ENCODE results near the gene OR11L1.

OR11L1 gene

DNA sequence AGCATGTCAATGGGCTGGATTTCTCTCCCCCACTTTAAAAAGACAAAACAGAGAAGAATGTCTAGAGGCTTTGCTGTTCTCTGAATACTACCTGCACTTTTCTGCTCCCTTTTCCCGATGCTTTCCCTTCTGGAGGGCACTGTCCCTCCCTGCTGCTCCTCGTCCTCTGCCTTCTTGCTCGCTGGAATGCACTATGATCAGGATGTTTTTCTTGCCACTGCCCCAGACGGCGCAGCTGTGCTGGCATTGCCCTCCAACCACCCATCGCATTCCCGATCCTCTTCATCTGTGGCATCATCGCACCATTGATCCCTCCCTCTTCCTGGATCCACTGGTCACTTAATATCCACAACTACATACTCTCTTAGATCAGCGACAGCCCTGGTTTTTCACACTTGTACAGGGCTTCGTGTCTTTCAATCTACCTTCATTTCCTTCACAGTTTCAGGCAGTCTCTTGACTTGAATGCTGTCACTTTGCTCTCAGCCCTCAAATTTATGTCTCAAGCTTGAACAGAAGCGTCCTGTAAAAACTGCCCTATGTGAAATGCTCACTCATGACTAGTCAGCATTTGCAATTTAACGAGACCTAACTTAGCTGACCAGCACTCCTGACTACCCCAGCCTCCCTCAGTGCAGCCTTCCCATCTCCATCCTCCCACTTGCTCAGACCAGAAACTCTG, 3.5 kb upstream of the OR11L1 start:
- H3K4me3 ChIP-seq (ENCODE audit: low read depth, low read length): no peak overlapping the region
- DNase-seq (ENCODE audit: low read depth): no peak
- TF ChIP-seq, protein P1, sequence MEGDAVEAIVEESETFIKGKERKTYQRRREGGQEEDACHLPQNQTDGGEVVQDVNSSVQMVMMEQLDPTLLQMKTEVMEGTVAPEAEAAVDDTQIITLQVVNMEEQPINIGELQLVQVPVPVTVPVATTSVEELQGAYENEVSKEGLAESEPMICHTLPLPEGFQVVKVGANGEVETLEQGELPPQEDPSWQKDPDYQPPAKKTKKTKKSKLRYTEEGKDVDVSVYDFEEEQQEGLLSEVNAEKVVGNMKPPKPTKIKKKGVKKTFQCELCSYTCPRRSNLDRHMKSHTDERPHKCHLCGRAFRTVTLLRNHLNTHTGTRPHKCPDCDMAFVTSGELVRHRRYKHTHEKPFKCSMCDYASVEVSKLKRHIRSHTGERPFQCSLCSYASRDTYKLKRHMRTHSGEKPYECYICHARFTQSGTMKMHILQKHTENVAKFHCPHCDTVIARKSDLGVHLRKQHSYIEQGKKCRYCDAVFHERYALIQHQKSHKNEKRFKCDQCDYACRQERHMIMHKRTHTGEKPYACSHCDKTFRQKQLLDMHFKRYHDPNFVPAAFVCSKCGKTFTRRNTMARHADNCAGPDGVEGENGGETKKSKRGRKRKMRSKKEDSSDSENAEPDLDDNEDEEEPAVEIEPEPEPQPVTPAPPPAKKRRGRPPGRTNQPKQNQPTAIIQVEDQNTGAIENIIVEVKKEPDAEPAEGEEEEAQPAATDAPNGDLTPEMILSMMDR (IDR thresholded peaks at IDR 0.05; ENCODE audit: control insufficient read depth, extremely low read depth, insufficient read depth): no peak

DNA sequence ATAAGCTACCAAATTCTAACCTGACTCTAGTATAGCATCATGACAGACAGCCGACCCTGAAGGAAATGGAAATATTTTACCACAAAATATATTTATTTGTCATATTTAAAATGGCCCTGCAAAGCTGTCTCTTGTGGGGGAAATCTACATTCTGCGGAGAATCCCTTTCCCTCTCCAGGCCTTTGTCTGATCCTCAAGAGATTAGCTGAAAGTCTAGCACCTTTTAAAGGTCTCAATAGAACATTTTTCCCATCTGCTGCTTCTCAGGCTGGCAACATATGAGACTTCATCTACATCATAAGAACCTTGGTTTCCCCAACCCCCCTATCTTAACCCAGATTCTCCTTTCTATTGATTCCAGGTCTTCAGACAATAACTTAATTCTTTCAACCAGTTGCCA, 1.7 kb upstream of the OR11L1 start:
- no peak overlapping the region for H3K4me3 ChIP-seq (ENCODE audit: low read depth, low read length)
- DNase-seq (ENCODE audit: low read depth): no peak
- TF ChIP-seq, protein P1 (IDR thresholded peaks at IDR 0.05; ENCODE audit: control insufficient read depth, extremely low read depth, insufficient read depth): no peak

DNA sequence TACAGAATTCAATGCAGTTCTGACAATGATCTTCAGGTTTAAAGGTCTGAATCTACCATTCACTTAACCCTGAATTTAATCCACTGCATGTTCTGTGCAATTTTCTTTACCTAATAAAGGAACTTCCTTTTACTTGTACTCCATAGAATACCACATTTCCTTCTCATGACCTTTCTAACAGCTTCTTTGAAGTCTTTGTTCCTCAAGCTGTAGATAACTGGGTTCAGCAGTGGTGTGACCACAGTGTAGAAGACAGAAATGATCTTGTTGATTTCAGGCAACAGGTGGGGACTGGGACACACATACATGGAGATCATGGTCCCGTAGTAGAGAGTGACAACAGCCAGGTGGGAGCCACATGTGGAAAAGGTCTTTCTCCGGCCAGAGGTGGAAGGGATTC, 878 bp downstream of the OR11L1 start:
- no peak for DNase-seq (ENCODE audit: low read depth)
- no peak overlapping the region for H3K4me3 ChIP-seq (ENCODE audit: low read depth, low read length)
- TF ChIP-seq, protein P1 (IDR thresholded peaks at IDR 0.05; ENCODE audit: control insufficient read depth, extremely low read depth, insufficient read depth): no peak

DNA sequence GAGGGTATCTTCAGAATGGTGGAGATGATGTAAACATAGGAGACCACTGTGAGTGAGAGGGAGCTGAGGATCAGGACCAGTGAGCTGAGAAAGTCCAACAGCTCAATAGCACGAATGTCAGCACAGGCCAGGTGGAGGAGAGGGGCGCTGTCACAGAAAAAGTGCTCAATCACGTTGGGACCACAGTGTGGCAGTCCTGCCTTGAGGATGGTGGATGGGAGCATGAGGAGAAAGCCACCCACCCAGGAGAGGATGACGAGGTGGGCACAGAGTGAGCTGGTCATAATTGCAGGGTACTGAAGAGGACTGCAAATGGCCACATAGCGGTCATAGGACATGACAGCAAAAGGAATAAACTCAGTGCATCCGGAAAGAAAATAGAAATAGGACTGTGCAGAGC, 8.1 kb downstream of the OR11L1 start:
- TF ChIP-seq, protein P1 (IDR thresholded peaks at IDR 0.05; ENCODE audit: control insufficient read depth, extremely low read depth, insufficient read depth): no peak
- no peak overlapping the region for H3K4me3 ChIP-seq (ENCODE audit: low read depth, low read length)
- no peak for DNase-seq (ENCODE audit: low read depth)

DNA sequence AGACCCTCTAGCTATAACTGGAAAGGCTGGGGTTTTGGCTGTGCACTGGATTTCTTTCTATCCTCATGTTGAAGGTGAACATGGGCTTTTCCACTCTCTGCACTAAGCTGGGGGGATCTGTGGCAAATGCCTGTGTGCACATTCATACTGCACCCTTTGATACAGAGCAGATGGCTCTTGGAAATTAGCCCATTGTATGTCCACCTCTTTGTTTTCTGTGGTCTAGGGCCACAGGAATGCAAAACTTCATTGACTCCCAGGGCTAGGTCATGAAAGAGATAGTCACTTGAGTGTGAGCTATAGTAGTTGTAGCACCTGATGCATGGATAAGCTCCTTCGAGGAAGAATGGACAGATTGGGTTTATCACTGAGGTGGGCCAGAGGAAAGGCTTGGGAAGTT, 12.0 kb downstream of the OR11L1 start:
- TF ChIP-seq, protein P1 (IDR thresholded peaks at IDR 0.05; ENCODE audit: control insufficient read depth, extremely low read depth, insufficient read depth): no peak
- DNase-seq (ENCODE audit: low read depth): no peak
- H3K4me3 ChIP-seq (ENCODE audit: low read depth, low read length): no peak overlapping the region

DNA sequence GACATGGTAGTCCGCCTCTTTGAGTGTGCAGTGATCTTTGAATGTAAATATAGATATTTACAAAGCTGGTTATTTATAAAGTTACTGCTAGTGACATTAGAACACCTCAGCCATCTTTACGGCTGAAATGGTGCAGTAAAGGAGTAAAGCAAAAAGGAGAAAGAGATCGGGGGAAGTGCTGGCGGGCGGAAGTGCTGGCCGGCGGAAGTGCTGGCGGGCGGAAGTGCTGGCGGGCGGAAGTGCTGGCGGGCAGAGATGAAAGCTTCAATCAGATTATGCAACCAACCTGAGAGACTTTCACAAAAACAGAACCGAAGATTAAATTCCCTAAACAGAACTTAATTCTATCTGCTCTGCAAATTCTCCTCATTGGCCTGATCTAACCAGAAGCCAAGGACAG, 16.3 kb downstream of the OR11L1 start:
- TF ChIP-seq, protein P1 (IDR thresholded peaks at IDR 0.05; ENCODE audit: control insufficient read depth, extremely low read depth, insufficient read depth): no peak
- no peak for DNase-seq (ENCODE audit: low read depth)
- H3K4me3 ChIP-seq (ENCODE audit: low read depth, low read length): no peak overlapping the region

DNA sequence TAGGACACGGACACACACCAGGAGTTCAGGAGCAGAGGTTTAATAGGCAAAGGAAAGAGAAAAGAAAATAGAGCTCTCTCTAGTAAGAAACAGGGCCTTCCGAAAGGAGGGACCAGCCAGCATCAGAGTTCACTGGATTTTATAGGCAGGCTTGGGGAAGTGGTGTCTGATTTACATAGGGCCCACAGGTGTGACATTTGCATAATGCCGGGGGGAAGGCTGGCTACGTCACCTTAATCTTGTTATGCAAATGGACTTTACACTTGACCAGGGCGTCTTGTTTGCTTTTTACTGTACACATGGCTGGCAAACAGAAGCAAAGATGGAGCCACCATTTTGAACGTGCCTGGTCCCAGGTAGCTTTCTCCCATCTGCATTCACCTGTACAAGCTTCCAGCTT, 17.7 kb downstream of the OR11L1 start, which contains the start of gene OR14A16:
OR14A16 (minus strand) TSS at position 97 of the 400 bp plus-strand sequence. CDS start 8,390 bp downstream, outside the sequence.
- DNase-seq (ENCODE audit: low read depth): no peak
- no peak within 1 kb of the TSS for H3K4me3 ChIP-seq (ENCODE audit: low read depth, low read length)
- TF ChIP-seq, protein P1 (IDR thresholded peaks at IDR 0.05; ENCODE audit: control insufficient read depth, extremely low read depth, insufficient read depth): no peak
